RWPE1 (cell line): ENCODE data around the gene AK1.

Source experiments
- CTCF ChIA-PET: fragments of 350-600 bp; sonication (Branson Sonifier 250); formaldehyde crosslinking; extraction: SDS; loops from one replicate; lab custom pipeline; 2021; lab: Yijun Ruan, JAX
- POLR2A ChIA-PET: fragments of 400-600 bp; formaldehyde crosslinking; extraction: SDS; loops from one replicate; lab custom pipeline; 2020; ENCODE audit warnings: antibody characterized with exemption; ENCODE audit not compliant: low non-redundant PET; lab: Yijun Ruan, JAX
- DNase-seq: peaks from one replicate; pipeline ENCODE4 v3.0.0; 2012; ENCODE audit warnings: low spot score
- H3K27ac ChIP-seq: fragments of 450-650 bp; 2 replicates; pipeline ENCODE4 v1.5.1; 2017
- TF ChIP-seq, protein P1 (sequence below): fragments of 450-650 bp; conservative IDR thresholded peaks from 2 replicates; pipeline ENCODE4 v1.5.1; 2017; ENCODE audit warnings: low read depth, mild to moderate bottlenecking

The AK1 gene, protein sequence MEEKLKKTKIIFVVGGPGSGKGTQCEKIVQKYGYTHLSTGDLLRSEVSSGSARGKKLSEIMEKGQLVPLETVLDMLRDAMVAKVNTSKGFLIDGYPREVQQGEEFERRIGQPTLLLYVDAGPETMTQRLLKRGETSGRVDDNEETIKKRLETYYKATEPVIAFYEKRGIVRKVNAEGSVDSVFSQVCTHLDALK

DNA sequence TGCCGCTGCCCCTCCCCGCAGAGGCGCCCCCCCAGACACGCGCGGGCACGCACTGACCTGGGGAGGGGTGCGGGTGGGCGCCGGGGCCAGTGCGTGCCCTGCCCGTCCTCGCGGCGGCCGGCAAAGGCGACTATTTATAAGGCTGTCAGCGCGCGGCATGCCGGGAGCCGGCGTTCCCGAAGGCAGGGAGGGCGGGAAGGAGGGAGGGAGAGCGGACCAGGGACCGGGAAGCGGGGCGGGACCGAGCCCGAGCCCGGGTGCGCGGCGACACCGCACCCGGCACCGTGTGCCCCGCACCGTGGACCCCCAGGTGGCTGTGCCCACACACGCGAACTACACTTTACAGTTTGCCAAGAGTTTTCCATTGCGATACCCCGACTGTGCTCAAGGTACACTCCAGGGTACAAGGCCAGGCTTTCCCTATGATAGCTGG is at the start of gene AK1:
AK1 (minus strand) TSS at position 110 of the 433 bp plus-strand sequence. CDS start 3,058 bp downstream, outside the sequence.
- POLR2A ChIA-PET, result no interaction called here
- CTCF ChIA-PET, result interaction anchor here (0.5 to 1.0 kb wide), 4 partner anchors 8 to 644 kb away, joined by 3 to 4 read pairs (median 3); no protein-coding TSS in a partner anchor
- TF ChIP-seq, protein P1, sequence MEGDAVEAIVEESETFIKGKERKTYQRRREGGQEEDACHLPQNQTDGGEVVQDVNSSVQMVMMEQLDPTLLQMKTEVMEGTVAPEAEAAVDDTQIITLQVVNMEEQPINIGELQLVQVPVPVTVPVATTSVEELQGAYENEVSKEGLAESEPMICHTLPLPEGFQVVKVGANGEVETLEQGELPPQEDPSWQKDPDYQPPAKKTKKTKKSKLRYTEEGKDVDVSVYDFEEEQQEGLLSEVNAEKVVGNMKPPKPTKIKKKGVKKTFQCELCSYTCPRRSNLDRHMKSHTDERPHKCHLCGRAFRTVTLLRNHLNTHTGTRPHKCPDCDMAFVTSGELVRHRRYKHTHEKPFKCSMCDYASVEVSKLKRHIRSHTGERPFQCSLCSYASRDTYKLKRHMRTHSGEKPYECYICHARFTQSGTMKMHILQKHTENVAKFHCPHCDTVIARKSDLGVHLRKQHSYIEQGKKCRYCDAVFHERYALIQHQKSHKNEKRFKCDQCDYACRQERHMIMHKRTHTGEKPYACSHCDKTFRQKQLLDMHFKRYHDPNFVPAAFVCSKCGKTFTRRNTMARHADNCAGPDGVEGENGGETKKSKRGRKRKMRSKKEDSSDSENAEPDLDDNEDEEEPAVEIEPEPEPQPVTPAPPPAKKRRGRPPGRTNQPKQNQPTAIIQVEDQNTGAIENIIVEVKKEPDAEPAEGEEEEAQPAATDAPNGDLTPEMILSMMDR, result no peak
- peak within 1 kb of the TSS; percentile 87 for H3K27ac ChIP-seq
- DNase-seq, result peak; percentile 81

DNA sequence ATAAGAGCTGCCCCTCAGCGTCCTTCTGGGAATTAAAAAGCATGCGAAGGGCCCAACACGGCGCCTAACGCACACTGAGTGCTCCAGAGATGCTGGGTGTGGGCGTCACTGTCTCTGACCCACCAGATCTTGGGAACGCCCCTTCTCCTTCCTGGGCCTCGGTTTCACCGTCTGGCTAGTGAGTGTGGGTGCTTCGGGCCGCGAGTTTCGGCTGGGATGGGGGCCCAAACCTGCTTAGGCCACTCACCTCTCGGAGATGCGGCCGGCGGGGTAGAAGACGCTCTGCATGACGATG is 49.4 kb upstream of the AK1 start:
- peak overlapping the region; percentile 64 for H3K27ac ChIP-seq
- ChIA-PET CTCF (interaction anchor here (1.0 kb wide), 1 partner anchor 57 kb away, joined by 3 read pairs; no protein-coding TSS in a partner anchor), POLR2A (no interaction called here)
- DNase-seq, result no peak
- TF ChIP-seq, protein P1, result no peak

DNA sequence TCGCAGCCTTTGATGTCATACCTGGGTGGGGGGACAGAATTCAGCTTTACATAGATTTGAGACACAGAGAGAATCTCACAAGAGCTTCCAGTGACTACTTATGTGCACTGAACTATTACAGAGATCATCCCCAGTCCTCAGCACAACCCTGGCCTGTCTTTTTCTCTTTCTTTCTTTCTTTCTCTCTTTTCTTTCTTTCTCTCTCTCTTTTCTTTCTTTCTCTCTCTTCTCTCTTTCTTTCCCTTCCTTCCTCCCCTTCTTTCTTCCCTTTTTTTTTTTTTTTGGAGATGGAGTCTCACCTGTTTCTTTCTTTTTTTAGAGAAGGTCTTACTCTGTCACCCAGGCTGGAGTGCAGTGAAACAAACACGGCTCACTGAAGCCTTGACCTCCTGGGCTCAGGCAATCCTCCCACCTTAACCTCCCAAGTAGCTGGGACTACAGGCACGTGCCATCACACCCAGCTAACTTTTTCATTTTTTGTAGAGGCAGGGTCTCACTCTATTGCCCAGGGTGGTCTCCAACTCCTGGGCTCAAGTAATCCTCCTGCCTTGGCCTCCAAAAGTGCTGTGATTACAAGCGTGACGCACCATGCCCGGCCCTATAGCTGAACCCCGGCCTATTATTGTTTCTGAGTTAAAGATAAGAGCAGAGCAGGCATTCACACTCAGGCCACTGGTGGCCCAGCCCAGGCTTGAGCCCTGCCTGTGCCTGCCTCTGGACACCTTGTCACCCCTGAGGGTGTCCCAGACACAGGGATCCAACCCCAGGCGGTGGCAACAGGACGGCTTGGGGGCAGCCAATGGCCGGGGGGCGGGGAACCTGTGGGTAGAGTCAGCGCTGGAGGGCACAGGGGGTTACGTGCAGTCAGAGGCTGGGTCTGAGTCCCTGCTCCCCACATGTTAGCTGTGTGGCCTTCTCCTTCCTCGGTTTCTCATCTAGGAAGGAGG is 48.8 kb upstream of the AK1 start:
- ChIA-PET POLR2A (no interaction called here), CTCF (interaction anchor here (0.6 to 1.0 kb wide), 4 partner anchors 16 to 343 kb away, joined by 3 to 7 read pairs (median 3); no protein-coding TSS in a partner anchor)

DNA sequence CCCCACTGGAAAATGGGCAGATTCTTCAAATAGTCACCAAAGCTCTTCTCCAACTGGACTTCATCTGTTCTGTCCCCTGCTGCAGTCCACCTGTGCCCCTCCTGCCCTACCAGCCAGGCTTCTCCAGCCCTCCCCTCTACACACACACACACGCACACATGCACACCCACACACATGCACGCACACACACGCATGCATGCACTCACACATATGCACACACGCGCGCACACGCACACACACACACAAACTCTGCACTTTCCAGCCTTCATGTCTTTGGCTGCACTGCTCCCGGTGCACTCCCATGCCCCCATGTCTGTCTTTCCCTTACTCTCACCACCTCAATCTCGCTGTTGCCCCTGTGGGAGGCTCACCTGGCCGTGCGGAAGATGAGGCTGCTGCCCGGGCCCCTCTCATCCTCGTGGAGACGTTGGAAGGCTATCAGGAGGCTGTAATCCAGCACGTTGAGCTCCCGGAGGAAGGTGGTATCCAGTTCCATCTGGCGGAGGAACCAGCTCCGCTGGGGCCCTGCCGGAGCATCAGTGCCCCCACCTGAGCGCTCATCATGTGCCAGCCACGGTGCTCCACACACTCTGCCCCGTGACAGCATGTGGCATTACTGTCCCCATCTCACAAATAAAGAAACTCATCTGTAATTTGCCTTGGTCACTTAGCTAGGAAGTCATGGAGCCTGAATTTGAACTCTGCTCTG is 47.4 kb upstream of the AK1 start:
- H3K27ac ChIP-seq, result peak overlapping the region; percentile 71
- TF ChIP-seq, protein P1, result no peak
- CTCF ChIA-PET, result interaction anchor here (0.5 to 1.0 kb wide), 3 partner anchors 18 to 1772 kb away, joined by 3 to 4 read pairs (median 3); partner anchors contain the start of gene CDK9
- no peak for DNase-seq
- POLR2A ChIA-PET, result no interaction called here

More for the DNA sequence above, 48.8 kb upstream of the AK1 start:
- DNase-seq, result no peak
- TF ChIP-seq, protein P1, result no peak
- peak overlapping the region; percentile 71 for H3K27ac ChIP-seq

DNA sequence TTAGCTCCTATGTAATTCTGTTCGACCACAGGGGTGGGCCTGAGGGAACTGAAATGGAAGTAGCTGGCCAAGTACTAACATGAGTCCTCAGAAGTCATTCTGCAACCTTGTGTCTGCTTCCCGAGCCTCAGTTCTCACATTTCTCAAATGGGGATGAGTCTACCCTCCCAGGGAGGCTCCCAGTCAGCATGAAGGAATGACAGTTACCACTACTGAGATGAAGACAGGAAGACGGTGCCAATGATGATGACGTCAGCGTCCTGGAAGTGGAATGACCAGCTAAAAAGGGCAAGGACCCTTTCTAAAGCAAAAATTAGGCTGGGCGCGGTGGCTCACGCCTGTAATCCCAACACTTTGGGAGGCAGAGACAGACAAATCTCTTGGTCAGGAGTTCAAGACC is 46.3 kb upstream of the AK1 start:
- ChIA-PET POLR2A (no interaction called here), CTCF (interaction anchor here (0.5 to 3.1 kb wide), 5 partner anchors 8 to 345 kb away, joined by 3 to 15 read pairs (median 3); partner anchors contain the start of gene TOR2A)
- peak overlapping the region; percentile 71 for H3K27ac ChIP-seq
- TF ChIP-seq, protein P1, result no peak
- peak; percentile 89 for DNase-seq
